Activated B cell treated with CpG ODN at 0.5 μM for 24 hours (primary cell): Measurements from ENCODE around the gene CCDC152. TPM values are rescaled to one million over a fixed set of nuclear protein-coding genes. Genes with fewer than 3 reads are reported as not detected.

Source experiments
- ATAC-seq: fragments of 200-7000 bp; cut with Tn5 transposase; one replicate; pipeline ENCODE4 v1.10.0; 2021; ENCODE audit warnings: low read depth, mild to moderate bottlenecking, moderate library complexity
- CTCF ChIA-PET: fragments of 350-600 bp; sonication (Branson Sonifier 250); formaldehyde crosslinking; loops from one replicate; lab custom pipeline; 2021; ENCODE audit warnings: antibody characterized with exemption; lab: Charles Lee
- POLR2A ChIA-PET: fragments of 350-600 bp; sonication (Branson Sonifier 250); formaldehyde crosslinking; loops from one replicate; lab custom pipeline; 2021; ENCODE audit warnings: antibody characterized with exemption; lab: Charles Lee
- DNase-seq: peaks from one replicate; pipeline ENCODE4 v3.0.0; 2022
- H3K27ac Mint-ChIP-seq: one replicate; pipeline ENCODE4 v1.8.0; 2020; ENCODE audit warnings: mixed read lengths
- H3K27me3 Mint-ChIP-seq: one replicate; pipeline ENCODE4 v1.8.0; 2021; ENCODE audit warnings: mixed read lengths
- H3K36me3 Mint-ChIP-seq: one replicate; pipeline ENCODE4 v1.8.0; 2021; ENCODE audit warnings: low read depth, mixed read lengths
- H3K4me1 Mint-ChIP-seq: one replicate; pipeline ENCODE4 v1.8.0; 2021; ENCODE audit warnings: mixed read lengths
- H3K4me3 Mint-ChIP-seq: one replicate; pipeline ENCODE4 v1.8.0; 2020; ENCODE audit warnings: mild to moderate bottlenecking, mixed read lengths
- H3K9me3 Mint-ChIP-seq: one replicate; pipeline ENCODE4 v1.8.0; 2020; ENCODE audit warnings: mixed read lengths
- CTCF ChIP-seq: fragments of 200-600 bp; IDR thresholded peaks from one replicate; pipeline ENCODE4 v1.8.0; 2022; ENCODE audit warnings: antibody characterized with exemption, mild to moderate bottlenecking
- intact Hi-C: fragments of 100-400 bp; cut with micrococcal nuclease; formaldehyde crosslinking; loops from one replicate; pipeline ENCODE4 v1.15.1; 2024
- total RNA-seq: library from RNA; stranded (reverse); gene quantifications from 2 replicates; pipeline ENCODE4 v1.2.3, GENCODE V29; 2022

The CCDC152 gene
- total RNA-seq, 1 donor from 2014 or later = 6.9 TPM

GRCh38 chr5:42750507-42750906 lies 6.1 kb upstream of the CCDC152 start:
- no peak overlapping the region for H3K4me3 Mint-ChIP-seq
- no peak for TF ChIP-seq CTCF
- DNase-seq (no peak), ATAC-seq (no peak)
- ChIA-PET CTCF (no interaction called here), POLR2A (no interaction called here)
- H3K36me3 Mint-ChIP-seq = no peaks in the 10 kb centered on the region
- H3K4me1 Mint-ChIP-seq = no peaks in the 10 kb centered on the region
- intact Hi-C loops = no loop called here
- no peaks in the 10 kb centered on the region for H3K9me3 Mint-ChIP-seq
- H3K27me3 Mint-ChIP-seq = no peaks in the 10 kb centered on the region
- no peak overlapping the region for H3K27ac Mint-ChIP-seq

- DNase-seq (no peak), ATAC-seq (no peak)
- Mint-ChIP-seq H3K9me3 (no peaks in the 10 kb centered on the region), H3K4me1 (no peaks in the 10 kb centered on the region), H3K27me3 (no peaks in the 10 kb centered on the region), H3K4me3 (no peak overlapping the region), H3K27ac (no peak overlapping the region), H3K36me3 (no peaks in the 10 kb centered on the region)
- CTCF ChIA-PET = no interaction called here
- intact Hi-C loops = no loop called here
- POLR2A ChIA-PET = no interaction called here
- no peak for TF ChIP-seq CTCF
Measured at GRCh38 chr5:42751044-42751443, 5.6 kb upstream of the CCDC152 start.

GRCh38 chr5:42753099-42753498 lies 3.5 kb upstream of the CCDC152 start:
- CTCF ChIA-PET = no interaction called here

GRCh38 chr5:42759456-42759855 lies 2.8 kb downstream of the CCDC152 start:
- no peak for TF ChIP-seq CTCF
- Mint-ChIP-seq H3K27ac (no peak overlapping the region), H3K9me3 (no peaks in the 10 kb centered on the region), H3K36me3 (peaks cover 8% of the 10 kb centered on the region), H3K4me3 (no peak overlapping the region), H3K4me1 (peaks cover 10% of the 10 kb centered on the region), H3K27me3 (no peaks in the 10 kb centered on the region)
- ATAC-seq (no peak), DNase-seq (no peak)
- CTCF ChIA-PET = no interaction called here
- POLR2A ChIA-PET = no interaction called here
- intact Hi-C loops = no loop called here

More at GRCh38 chr5:42753099-42753498, 3.5 kb upstream of the CCDC152 start:
- POLR2A ChIA-PET = no interaction called here
- no peaks in the 10 kb centered on the region for H3K9me3 Mint-ChIP-seq
- no peaks in the 10 kb centered on the region for H3K27me3 Mint-ChIP-seq
- H3K36me3 Mint-ChIP-seq = no peaks in the 10 kb centered on the region
- ATAC-seq (no peak), DNase-seq (no peak)
- no peak overlapping the region for H3K4me3 Mint-ChIP-seq
- H3K4me1 Mint-ChIP-seq = peaks cover 8% of the 10 kb centered on the region
- TF ChIP-seq CTCF = no peak
- intact Hi-C loops = no loop called here
- no peak overlapping the region for H3K27ac Mint-ChIP-seq

- DNase-seq = no peak
- H3K4me3 Mint-ChIP-seq = no peak overlapping the region
- peaks cover 2% of the 10 kb centered on the region for H3K27me3 Mint-ChIP-seq
- intact Hi-C loops = no loop called here
- no peak for TF ChIP-seq CTCF
- H3K36me3 Mint-ChIP-seq = peaks cover 11% of the 10 kb centered on the region
- no peak overlapping the region for H3K27ac Mint-ChIP-seq
- POLR2A ChIA-PET = no interaction called here
- CTCF ChIA-PET = no interaction called here
- peaks cover 10% of the 10 kb centered on the region for H3K4me1 Mint-ChIP-seq
- no peaks in the 10 kb centered on the region for H3K9me3 Mint-ChIP-seq
- no peak for ATAC-seq
Measured at GRCh38 chr5:42760426-42760825, 3.8 kb downstream of the CCDC152 start.
